Stimulated activated CD8-positive, alpha-beta memory T cell treated with anti-CD3 and anti-CD28 coated beads, Interleukin-15, amount 100 ng/mL, for 1 hour (primary cell): ENCODE measurements around the gene CALML6.
"Not testable (repeated sequence)": the region's sequence is repeated elsewhere in the genome, so short reads cannot be mapped to it uniquely, and the experiment has no call there.

Experiments used
- DNase-seq: peaks from one replicate; pipeline ENCODE4 v3.0.0-alpha.2; 2020; ENCODE audit warnings: low read depth

Gene CALML6

GRCh38 chr1:1925437-1926345 is 10.6 kb downstream of the CALML6 start:
- DNase-seq, result no peak

DNA sequence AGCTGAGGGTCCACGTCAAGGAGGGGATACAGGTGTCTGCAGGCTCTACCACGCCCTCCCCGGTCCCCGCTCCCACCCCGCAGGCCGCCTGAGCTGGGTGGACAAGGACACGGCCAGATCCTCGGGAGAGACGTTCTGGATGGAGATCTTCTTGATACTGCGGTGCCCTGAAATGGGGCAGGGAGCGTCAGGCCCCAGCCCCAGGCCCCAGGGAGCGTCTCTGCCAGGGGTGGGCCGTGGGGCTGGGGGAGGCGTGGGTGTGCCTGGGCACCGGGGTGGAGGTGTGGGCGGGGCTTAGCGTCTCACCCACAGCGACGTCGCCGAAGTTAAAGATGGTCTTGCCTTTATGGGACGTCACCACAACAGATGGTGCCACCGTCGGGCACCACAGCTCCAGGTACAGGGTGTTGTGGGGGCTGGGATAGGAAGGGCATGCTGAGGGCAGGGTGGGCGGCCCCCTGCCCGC is 11.3 kb downstream of the CALML6 start:
- DNase-seq, result no peak

DNA sequence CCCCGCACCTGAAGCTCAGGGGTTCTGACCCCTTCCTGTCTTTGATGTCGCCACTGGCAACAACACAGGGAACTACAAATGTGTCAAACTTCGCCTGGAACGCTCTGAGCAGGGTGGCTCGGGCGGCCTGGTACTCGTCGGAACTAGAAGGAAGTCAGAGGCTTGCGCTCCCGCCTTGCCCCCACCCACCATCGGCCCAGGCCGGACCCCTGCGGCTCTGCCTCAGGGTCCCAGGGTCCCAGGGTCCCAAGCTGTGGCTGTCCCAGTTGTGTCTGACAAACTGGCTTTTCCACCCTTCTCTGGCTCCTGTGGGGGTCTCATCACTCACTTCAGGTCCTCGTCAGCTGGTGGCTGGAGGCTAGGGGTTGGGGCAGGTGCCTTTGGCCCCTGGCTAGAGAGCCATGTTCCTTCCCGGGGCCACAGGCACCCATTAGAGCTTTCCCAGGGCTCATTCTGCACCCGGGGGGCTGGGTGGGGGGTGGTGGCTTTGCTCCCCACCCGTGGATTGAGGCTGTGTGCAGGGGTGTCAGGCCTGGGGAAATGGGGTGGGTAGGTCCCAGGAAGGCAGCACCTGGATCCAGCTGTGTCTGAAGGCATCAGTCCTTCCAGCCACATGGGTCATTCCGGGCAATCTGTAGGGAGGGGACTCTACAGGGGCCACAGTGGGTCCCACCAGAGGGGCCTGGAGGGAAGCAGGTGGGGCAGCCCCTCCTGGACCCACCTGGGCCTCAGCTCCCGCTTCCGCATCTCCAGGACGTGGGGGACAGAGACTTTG is 12.0 kb downstream of the CALML6 start:
- no peak for DNase-seq

GRCh38 chr1:1927751-1928150 is 12.7 kb downstream of the CALML6 start:
- no peak for DNase-seq

DNA sequence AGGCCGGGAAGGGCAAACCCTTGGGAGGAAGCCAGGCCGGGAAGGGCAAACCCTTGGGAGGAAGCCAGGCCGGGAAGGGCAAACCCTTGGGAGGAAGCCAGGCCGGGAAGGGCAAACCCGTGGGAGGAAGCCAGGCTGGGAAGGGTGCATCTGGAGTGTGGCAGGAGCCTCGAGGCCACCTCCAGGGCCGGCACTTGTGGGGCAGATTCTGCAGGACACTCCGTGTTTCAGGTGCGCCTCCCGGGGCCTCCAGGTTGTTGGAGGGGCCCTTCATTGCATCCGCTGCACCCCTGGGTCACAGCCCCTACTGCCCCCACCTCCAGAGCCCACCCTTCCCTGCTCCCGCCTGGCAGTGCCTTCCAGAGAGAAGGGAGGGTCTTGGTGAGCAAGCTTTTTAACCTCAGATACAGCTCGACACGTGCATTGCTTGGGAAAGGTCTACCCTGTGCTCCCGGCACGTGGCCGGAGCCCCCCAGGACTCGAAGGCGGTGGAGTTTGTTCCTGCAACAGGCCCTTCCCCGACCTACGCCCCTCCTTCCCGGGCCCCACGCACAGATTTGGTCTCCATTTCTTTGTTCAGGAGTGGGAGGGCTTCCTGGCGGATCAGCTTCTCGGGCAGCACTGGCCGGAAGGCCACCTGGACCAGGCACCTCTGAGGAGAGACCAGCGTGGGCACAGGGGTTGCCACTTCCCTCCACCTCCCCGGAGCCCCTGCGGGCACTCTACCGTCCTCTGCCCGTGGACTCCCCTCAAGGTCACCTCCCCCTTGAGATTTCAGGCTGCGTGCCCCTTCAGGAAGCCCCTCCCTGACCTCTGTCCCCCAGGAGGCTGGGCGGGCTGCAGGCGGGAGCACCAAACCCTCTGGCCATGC is 13.4 kb downstream of the CALML6 start:
- DNase-seq, result no peak

DNA sequence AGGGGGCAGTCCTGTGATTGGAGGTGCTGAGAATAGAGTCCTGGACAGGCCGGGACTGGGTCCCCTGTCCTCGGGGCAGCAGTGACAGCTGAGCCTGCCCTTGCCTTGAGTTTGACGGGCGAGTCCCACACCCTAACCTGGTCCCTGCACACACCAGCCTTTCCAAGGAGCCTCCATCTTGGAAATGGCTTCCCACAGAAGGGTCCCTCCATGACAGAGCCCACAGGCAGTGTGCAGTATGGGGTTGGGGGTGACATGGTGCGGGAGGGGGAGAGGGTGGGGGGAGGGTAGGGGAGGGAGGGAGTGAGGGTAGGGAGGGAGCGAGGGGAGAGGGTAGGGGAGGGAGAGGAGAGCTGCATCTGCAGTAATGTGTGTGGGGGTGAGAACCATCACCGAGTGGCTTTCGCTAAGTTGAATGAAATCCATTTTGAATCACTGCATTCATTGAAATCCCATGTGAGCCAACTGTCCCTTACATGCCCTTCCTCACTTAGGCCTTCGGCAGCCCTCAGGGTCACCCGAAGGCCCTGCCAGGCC is 14.1 kb downstream of the CALML6 start:
- DNase-seq, result no peak

DNA sequence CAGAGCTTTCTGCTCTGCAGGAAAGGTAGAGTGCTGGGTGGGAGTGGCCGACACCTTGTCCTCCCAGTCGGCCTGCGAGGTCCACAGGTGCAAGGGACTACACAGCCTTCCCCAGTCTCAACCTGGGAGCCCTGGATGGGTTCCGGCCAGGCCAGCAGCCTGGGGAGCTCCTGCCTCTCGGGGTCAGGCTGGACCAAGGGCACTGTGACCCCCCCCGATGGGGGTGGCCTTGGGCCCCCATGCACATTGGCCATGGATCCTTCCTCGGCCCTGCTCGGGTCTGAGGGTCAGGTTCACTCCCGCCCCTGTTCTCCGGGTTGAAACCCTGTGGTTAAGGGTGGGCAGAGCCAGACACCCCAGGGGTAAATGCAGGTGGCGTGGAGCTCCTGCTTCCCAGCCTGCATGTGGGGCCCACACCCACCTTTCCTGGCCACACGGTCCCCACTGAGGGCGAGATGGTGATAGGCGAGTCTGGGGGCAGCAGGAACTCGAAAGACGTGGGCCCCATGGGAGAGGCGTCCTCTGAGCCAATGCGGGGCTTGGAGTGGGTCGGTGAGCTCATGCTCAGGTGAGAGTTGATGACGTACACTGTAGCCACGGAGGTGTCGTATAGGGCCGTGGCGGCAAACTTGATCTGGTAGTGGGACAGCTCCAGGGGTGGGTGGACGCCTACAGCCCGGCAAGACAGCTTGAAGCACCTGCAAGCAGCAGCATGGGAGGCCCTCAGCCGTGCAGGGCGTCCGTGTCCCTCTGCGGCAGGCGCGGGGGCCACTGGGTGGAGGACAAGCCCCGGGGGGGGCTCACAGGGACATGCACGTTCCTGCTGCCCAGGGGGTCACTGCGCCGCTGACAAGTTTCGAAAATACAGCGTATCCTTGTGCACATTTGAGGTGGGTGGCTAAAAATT is 14.8 kb downstream of the CALML6 start:
- no peak for DNase-seq

GRCh38 chr1:1934848-1935247 is 19.8 kb downstream of the CALML6 start:
- not testable (repeated sequence) for DNase-seq

DNA sequence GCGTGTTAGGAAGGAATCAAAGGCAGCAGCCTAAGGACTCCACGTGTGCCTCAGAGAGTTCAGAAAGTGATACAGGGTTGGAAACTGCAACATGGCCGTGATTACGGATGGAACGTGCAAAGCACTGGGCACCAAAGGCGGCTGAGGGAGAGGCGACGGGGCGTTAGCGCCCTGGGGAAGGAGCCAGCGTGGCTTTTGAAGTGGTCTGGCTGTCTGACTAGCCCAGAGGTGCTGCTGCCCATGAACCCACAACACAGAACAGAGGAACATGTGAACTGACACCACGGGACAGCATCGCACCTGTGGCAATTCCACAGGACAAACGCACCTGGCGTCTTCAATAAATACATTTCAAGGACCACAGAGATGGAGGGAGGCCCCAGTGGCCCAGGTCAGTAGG is 22.0 kb downstream of the CALML6 start:
- DNase-seq, result no peak

DNA sequence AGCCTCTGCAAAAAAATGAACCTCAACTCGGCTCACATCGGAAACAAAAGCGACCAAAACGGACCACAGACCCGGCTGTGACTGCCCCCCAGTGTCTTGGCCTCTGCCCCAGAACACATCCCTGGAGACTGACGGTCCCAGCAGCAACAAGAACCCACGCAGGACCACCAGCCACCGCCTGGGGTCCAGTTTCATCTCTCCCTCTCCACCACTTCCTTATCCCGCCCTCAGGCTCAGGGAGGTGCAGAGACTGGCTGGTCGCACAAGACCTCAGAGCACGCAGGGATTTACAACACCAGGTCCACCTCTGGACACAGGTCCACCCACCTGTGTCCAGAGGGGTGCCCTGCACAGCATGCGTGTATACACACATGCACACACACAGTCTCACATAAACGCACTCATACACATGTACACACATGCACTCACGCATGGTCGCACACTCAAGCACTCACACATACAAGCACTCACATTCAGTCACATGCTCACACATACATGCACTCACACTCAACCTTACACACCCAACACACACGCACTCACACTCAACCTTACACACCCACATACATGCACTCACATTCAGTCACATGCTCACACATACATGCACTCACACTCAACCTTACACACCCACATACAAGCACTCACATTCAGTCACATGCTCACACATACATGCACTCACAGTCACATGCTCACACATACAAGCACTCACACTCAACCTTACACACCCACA is 22.7 kb downstream of the CALML6 start:
- DNase-seq, result no peak

- DNase-seq, result no peak
Observed at GRCh38 chr1:1938276-1938573, 23.2 kb downstream of the CALML6 start.

GRCh38 chr1:1938613-1939295 is 23.7 kb downstream of the CALML6 start:
- no peak for DNase-seq

DNA sequence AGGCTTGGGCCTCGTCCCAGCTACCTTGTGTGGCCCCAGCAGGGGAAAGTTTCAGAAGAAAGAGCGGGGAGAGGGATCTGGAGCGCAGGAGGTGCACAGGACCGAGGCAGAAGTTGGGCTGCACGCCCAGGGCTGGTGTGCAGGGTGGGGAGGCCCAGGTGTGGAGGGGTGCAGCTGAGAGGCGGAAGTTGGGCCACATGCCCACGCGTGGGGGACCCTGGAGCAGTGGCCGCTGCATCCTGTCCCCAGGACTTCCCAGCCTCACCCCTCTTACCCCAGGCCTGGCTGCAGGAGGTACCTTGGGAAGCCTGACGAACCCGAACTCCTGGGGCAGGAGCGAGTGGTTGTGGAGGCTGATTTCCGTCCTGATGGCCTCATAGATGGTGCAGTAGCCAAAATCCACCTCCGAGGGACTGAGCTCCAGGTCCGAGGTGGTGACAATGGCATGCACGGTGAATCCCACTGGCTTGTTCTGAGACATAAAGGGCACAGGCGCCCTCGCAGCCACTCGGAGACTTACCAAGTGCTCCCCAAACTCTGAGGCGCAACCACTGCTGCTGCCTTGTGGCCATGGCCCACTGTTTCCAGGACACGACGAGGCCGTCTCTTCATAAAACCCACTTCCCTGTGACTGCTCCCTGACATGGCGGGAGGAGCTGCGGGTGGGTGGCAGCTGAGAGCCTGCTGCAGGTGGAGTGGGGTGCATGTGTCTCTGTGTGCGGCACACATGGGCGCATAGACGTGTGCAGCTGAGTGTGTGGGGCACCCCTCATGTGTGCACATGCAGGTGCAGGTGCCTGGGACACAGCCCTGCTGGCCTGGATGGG is 24.4 kb downstream of the CALML6 start:
- DNase-seq, result no peak

- DNase-seq, result no peak
Observed at GRCh38 chr1:1940123-1940425, 25.0 kb downstream of the CALML6 start.

DNA sequence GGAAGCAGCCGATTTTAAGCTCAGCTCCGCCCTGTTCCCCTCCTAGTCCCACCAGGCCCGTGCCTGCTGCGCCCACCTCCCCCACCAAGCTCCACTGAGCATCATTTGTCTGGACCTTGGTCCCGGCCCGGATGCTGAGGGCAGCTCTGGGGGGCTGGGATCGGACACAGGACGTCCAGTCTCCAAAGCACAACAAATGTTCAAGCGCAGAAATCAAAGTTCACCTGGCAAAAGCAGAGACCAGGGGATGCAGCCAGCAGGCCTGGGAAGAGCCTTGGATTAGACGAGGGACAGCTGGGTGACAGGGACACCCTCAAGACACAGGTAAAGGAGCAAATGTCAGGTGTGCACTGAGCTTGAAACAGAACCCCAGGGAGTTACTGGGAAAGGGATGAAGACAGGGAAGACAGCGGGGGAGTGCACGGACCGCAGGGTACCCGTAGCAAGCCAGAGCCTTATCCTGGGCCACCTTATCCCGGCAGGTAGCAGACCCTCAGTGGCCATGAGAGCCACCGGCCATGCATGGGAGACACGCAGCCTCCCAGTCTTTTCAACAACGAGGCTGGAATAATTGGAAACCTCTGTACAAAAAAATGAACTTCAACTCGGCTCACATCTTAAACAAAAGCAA is 26.3 kb downstream of the CALML6 start:
- no peak for DNase-seq

- no peak for DNase-seq
Observed at GRCh38 chr1:1941868-1942752, 27.1 kb downstream of the CALML6 start.
